ENCODE measurements around the gene MTURN. TPM values are rescaled to one million over a fixed set of nuclear protein-coding genes. Genes with fewer than 3 reads are reported as not detected.

Gene MTURN
- total RNA-seq, 1 donor from 2014 or later: 21.1 TPM

- TF ChIP-seq CTCF (IDR thresholded peaks at IDR 0.05; ENCODE audit: insufficient read depth, low read length, poor library complexity, severe bottlenecking): no peak
- DNase-seq (ENCODE audit: low read depth): no peak
- Histone ChIP-seq H3K27me3 (ENCODE audit: control insufficient read depth, insufficient read depth, low read length) (no peaks in the 10 kb centered on the region), H3K4me3 (ENCODE audit: low read depth, low read length) (no peak overlapping the region), H3K36me3 (ENCODE audit: control insufficient read depth, insufficient read depth, low read length) (no peaks in the 10 kb centered on the region)
Observed at GRCh38 chr7:30175180-30175579, 40.4 kb downstream of the MTURN start.

- H3K4me3 ChIP-seq (ENCODE audit: low read depth, low read length): no peak overlapping the region
- H3K27me3 ChIP-seq (ENCODE audit: control insufficient read depth, insufficient read depth, low read length): no peaks in the 10 kb centered on the region
- no peak for TF ChIP-seq CTCF (IDR thresholded peaks at IDR 0.05; ENCODE audit: insufficient read depth, low read length, poor library complexity, severe bottlenecking)
- H3K36me3 ChIP-seq (ENCODE audit: control insufficient read depth, insufficient read depth, low read length): no peaks in the 10 kb centered on the region
- DNase-seq (ENCODE audit: low read depth): no peak
Observed at GRCh38 chr7:30175636-30176147, 40.9 kb downstream of the MTURN start.

GRCh38 chr7:30176463-30177109 is 41.8 kb downstream of the MTURN start:
- TF ChIP-seq CTCF (IDR thresholded peaks at IDR 0.05; ENCODE audit: insufficient read depth, low read length, poor library complexity, severe bottlenecking): no peak
- H3K4me3 ChIP-seq (ENCODE audit: low read depth, low read length): no peak overlapping the region
- H3K36me3 ChIP-seq (ENCODE audit: control insufficient read depth, insufficient read depth, low read length): no peaks in the 10 kb centered on the region
- DNase-seq (ENCODE audit: low read depth): no peak
- no peaks in the 10 kb centered on the region for H3K27me3 ChIP-seq (ENCODE audit: control insufficient read depth, insufficient read depth, low read length)

- H3K27me3 ChIP-seq (ENCODE audit: control insufficient read depth, insufficient read depth, low read length): no peaks in the 10 kb centered on the region
- DNase-seq (ENCODE audit: low read depth): no peak
Observed at GRCh38 chr7:30177186-30177585, 42.4 kb downstream of the MTURN start.

GRCh38 chr7:30177965-30178364 is 43.2 kb downstream of the MTURN start:
- no peak for DNase-seq (ENCODE audit: low read depth)
- H3K27me3 ChIP-seq (ENCODE audit: control insufficient read depth, insufficient read depth, low read length): no peaks in the 10 kb centered on the region

More at GRCh38 chr7:30177186-30177585, 42.4 kb downstream of the MTURN start:
- Histone ChIP-seq H3K36me3 (ENCODE audit: control insufficient read depth, insufficient read depth, low read length) (no peaks in the 10 kb centered on the region), H3K4me3 (ENCODE audit: low read depth, low read length) (no peak overlapping the region)
- no peak for TF ChIP-seq CTCF (IDR thresholded peaks at IDR 0.05; ENCODE audit: insufficient read depth, low read length, poor library complexity, severe bottlenecking)

More at GRCh38 chr7:30177965-30178364, 43.2 kb downstream of the MTURN start:
- Histone ChIP-seq H3K4me3 (ENCODE audit: low read depth, low read length) (no peak overlapping the region), H3K36me3 (ENCODE audit: control insufficient read depth, insufficient read depth, low read length) (no peaks in the 10 kb centered on the region)
- no peak for TF ChIP-seq CTCF (IDR thresholded peaks at IDR 0.05; ENCODE audit: insufficient read depth, low read length, poor library complexity, severe bottlenecking)

All from kidney epithelial cell (primary cell).